GM10266 (cell line): ENCODE results near the gene MAP4K3.
A peak's percentile ranks its signal among the peaks of the same experiment; 100 is the strongest.

Experiments used
- DNase-seq: peaks from one replicate; pipeline ENCODE4 v3.0.0; 2012; ENCODE audit errors: extremely low spot score
- TF ChIP-seq, protein P1 (sequence below): IDR thresholded peaks from 2 replicates; pipeline ENCODE4 v1.5.1; 2012; ENCODE audit warnings: mild to moderate bottlenecking, low read depth; ENCODE audit not compliant: control insufficient read depth, insufficient read depth; ENCODE audit errors: missing control alignments

MAP4K3 gene

GRCh38 chr2:39443009-39443408 lies 5.9 kb upstream of the MAP4K3 start:
- DNase-seq, result no peak
- TF ChIP-seq, protein P1, sequence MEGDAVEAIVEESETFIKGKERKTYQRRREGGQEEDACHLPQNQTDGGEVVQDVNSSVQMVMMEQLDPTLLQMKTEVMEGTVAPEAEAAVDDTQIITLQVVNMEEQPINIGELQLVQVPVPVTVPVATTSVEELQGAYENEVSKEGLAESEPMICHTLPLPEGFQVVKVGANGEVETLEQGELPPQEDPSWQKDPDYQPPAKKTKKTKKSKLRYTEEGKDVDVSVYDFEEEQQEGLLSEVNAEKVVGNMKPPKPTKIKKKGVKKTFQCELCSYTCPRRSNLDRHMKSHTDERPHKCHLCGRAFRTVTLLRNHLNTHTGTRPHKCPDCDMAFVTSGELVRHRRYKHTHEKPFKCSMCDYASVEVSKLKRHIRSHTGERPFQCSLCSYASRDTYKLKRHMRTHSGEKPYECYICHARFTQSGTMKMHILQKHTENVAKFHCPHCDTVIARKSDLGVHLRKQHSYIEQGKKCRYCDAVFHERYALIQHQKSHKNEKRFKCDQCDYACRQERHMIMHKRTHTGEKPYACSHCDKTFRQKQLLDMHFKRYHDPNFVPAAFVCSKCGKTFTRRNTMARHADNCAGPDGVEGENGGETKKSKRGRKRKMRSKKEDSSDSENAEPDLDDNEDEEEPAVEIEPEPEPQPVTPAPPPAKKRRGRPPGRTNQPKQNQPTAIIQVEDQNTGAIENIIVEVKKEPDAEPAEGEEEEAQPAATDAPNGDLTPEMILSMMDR, result no peak

GRCh38 chr2:39437522-39438296 lies 624 bp upstream of the MAP4K3 start:
- peak; percentile 71 for DNase-seq
- TF ChIP-seq, protein P1, result no peak

DNA sequence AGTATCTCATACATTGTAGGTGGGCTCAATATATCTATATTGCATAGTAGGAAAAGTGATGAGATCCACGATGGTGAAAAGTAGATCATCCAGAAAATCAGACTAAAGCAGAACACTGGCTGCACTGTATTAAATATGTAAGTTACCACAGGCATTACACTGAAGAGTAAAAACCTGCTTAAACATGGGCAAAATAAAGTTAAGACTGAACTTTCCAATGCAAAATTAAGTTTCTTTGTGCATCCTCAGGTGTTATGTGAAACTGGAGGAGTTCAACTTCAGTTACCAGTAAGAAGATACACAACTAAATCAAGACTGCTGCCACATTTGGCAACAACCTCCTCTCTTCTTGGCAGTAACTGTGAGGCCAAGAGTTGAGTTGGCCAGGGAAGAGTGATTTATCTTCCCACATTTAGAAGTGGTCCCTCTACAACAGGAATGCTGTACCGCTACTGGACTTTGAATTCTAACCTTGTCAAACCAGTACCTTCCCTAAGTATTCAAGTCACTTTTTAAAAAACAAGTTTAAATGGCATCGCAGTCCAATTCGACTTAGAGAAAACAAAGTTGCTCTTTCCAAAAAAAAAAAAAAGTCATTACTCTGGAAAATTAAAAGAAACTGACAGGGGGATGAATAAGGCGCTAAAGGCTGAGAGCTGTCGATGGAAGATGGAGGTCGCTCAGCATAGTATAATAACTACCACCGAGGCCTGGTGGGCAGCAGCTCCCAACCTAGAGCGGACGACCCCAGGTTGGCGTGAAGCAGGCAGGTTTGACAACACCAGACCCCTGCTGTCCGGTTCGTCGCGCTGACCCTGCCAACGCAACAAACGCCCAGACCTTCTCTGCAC lies 1.1 kb downstream of the MAP4K3 start:
- peak; percentile 32 for DNase-seq
- TF ChIP-seq, protein P1, result no peak

- TF ChIP-seq, protein P1, result no peak
- no peak for DNase-seq
Observed at GRCh38 chr2:39435234-39435633, 1.9 kb downstream of the MAP4K3 start.

GRCh38 chr2:39434233-39434897 lies 2.7 kb downstream of the MAP4K3 start:
- TF ChIP-seq, protein P1, result no peak
- DNase-seq, result no peak

DNA sequence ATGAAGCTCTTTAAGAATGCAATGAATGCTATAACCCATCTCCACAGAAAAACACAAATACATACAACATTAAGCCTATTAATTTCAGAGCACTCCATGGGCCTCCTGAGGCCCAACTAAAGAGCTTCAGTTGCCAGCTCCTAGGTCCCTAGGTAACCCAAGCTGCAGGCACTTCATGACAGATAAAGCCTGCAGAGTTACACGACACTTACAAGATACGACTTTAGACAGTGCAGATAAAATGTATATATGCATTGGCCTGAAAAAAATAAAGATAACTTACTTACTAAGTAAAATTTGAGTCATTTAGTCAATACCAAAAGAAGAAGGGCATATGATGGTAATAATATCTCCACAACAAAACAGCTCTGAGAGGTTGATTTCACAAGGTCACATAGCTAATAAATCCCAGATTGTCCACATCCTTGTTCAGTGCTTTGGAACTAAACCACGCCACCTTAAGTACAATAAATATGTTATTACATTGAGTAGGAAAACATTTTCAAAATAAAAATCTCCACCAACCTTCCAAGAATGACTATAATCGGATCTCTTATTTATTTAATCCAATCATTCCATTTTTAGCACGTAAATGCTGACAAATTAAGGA lies 3.4 kb downstream of the MAP4K3 start:
- TF ChIP-seq, protein P1, result no peak
- DNase-seq, result no peak

- DNase-seq, result no peak
- TF ChIP-seq, protein P1, result no peak
Observed at GRCh38 chr2:39432701-39433100, 4.4 kb downstream of the MAP4K3 start.
